ENCODE data around the gene PSMC1. TPM values are rescaled to one million over a fixed set of nuclear protein-coding genes. Genes with fewer than 3 reads are reported as not detected.

PSMC1 gene
- total RNA-seq, 1 donor from 2014 or later, result 162 TPM

DNA sequence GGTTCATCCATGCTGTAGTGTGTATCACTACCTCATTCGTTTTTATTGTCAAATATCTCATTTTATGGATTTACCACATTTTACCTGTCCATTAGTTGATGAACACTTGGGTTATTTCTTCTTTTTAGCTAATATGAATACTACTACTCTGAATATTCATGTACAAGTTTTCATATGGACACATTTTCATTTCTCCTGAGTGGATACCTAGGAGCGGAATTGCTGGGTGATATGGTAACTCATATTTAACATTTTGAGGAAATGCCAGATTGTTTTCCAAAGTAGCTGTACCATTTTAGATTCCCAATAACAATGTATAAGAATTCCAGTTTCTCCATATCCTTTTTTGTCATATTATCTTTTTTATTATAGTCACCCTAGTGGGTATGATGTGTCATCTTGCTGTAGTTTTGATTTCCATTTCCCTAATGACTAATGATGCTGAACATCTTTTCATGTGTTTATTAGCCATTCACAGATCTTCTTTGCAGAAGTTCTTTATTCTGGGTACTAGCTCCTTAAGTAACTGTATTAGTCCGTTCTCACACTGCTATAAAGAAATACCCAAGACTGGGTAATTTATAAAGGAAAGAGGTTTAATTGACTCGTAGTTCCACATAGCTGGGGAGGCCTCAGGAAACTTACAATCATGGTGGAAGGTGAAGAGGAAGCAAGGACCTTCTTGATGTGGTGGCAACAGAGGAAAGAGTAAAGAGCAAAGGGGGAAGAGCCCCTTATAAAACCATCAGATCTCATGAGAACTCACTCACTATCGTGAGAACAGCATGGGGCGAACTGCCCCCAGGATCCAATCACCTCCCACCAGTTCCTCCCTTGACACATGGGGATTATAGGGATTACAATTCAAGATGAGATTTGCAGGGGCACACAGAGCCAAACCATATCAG, 63.5 kb downstream of the PSMC1 start:
- peaks cover 8% of the 10 kb centered on the region for H3K4me1 Mint-ChIP-seq (ENCODE audit: low read depth)
- no peak for DNase-seq (ENCODE audit: low spot score)
- intact Hi-C loops (cut with micrococcal nuclease), result no loop called here
- H3K9me3 Mint-ChIP-seq, result no peaks in the 10 kb centered on the region
- H3K4me3 Mint-ChIP-seq (ENCODE audit: low read depth), result no peak overlapping the region
- peaks cover 34% of the 10 kb centered on the region for H3K36me3 Mint-ChIP-seq (ENCODE audit: low read depth)
- H3K27ac Mint-ChIP-seq, result no peak overlapping the region
- no peaks in the 10 kb centered on the region for H3K27me3 Mint-ChIP-seq (ENCODE audit: low read depth)

DNA sequence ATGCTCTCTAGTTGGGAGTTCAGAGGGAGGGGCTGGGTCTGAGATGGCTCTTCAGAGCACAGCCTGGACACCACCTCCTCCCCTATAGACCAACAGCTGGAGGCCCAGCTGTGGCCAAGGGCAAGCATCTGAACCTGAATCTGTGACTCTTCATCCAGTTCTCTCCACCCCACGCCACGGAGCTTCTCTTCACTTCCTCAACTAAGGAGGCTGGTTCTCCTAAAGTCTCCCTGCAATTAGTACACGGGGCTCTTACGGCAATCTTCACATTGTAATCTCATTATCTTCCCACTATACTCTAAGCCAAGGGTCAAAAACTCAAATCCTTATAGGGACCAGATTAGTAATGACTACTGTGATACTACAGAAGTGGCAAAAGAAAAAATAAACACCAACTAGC, 65.5 kb downstream of the PSMC1 start:
- no peak overlapping the region for H3K27ac Mint-ChIP-seq
- peaks cover 8% of the 10 kb centered on the region for H3K4me1 Mint-ChIP-seq (ENCODE audit: low read depth)
- H3K27me3 Mint-ChIP-seq (ENCODE audit: low read depth), result no peaks in the 10 kb centered on the region
- no peaks in the 10 kb centered on the region for H3K9me3 Mint-ChIP-seq
- intact Hi-C loops (cut with micrococcal nuclease), result no loop called here
- no peak for DNase-seq (ENCODE audit: low spot score)
- H3K36me3 Mint-ChIP-seq (ENCODE audit: low read depth), result peaks cover 26% of the 10 kb centered on the region
- H3K4me3 Mint-ChIP-seq (ENCODE audit: low read depth), result no peak overlapping the region

Other genes with a start within 250 kb of the PSMC1 start
- 0.18 TPM in 1 of 2 replicates, not detected in the other for gene KCNK13, start 194.6 kb upstream of the PSMC1 start, total RNA-seq
- 23.2 and 25.4 TPM in 2 replicates for gene NRDE2, start 75.4 kb downstream of the PSMC1 start, total RNA-seq
- 470 and 491 TPM in 2 replicates for gene CALM1, start 140.5 kb downstream of the PSMC1 start, total RNA-seq